Measurements from ENCODE around the gene MEF2B. TPM values are rescaled to one million over a fixed set of nuclear protein-coding genes. Genes with fewer than 3 reads are reported as not detected.
A peak's percentile ranks its signal among the peaks of the same experiment; 100 is the strongest.

MEF2B gene
- total RNA-seq, 1 experiment from 2014 or later, result 1.3 TPM

DNA sequence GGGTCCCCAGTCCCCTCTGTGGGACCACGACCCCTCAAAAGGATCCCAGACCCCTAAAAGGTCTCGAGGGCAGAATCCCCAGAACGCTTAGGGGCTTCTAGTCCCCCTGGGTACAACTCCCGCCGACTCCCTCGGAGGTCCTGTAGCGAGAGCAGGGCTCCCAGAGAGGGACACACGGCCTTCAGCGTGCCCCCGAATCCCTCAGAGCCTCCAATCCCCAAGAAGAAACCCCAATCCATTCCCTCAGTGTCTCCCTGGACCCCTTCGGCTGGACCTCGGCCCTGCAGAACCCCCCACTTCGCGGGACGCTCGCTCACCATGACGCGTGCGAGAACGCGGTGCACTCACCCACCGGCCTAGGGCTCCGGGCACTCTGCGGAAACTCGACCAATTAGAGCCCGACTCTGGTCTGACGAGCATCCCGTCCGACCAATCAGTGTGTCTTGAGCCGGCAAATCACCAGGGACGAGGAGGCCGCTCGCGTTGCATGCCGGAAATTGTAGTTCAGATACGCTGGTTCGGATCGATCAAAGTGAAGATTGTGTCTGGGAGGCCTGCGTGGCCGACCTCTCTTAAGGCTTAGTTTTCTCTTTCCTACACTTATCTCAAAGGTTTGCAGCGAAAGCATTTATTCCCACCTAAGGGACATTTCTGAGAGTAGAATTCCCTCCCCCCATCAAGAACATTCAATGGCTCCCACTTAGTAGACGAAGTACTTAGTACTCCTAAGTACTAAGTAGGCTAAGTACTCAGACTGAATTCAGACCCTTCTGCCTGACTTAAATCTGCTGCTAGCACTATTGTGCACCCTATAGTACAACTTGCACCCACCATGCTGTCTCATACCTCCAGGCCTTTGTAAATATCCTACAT lies 31.7 kb downstream of the MEF2B start, which contains the start of gene TMEM161A:
TSS of gene TMEM161A (minus strand) at position 370 of the 873 bp plus-strand sequence. CDS start at position 320, 50 bp downstream.
- Histone ChIP-seq H3K27me3 (ENCODE audit: insufficient read depth, low read length) (no peaks in the 10 kb centered on the region; the same call in 1 of the 2 replicates), H3K79me2 (ENCODE audit: insufficient read depth, low read length) (no peaks in the 10 kb centered on the region)

More for the DNA sequence above, 31.7 kb downstream of the MEF2B start, which contains the start of gene TMEM161A:
- H3K18ac ChIP-seq (ENCODE audit: insufficient read length, low read depth, low read length), result no peak within 1 kb of the TSS
- no peak within 1 kb of the TSS for H2AFZ ChIP-seq (ENCODE audit: low read length)
- WGBS (ENCODE audit: extremely low coverage, insufficient read length, low lambda C conversion rate), result no CpG with 5 or more reads among the region's 42 CpGs
- H2BK5ac ChIP-seq (ENCODE audit: insufficient read length, low read length), result no peak within 1 kb of the TSS
- peaks cover 0 to 3% of the 10 kb centered on the region in 2 experiments; a peak in 3 of 5 replicates for H3K9me3 Mint-ChIP-seq
- H3K56ac ChIP-seq (ENCODE audit: insufficient read length, low read depth, low read length), result no peak within 1 kb of the TSS
- H4K5ac ChIP-seq (ENCODE audit: insufficient read length, low read depth, low read length), result no peak within 1 kb of the TSS
- H3K4me2 ChIP-seq (ENCODE audit: insufficient read depth, insufficient read length, low read length), result peak within 1 kb of the TSS; percentile 72
- H4K8ac ChIP-seq (replicated peaks; ENCODE audit: insufficient read length, low read depth, low read length), result no peak within 1 kb of the TSS
- H3K23ac ChIP-seq (ENCODE audit: insufficient read length, low read depth, low read length), result no peak within 1 kb of the TSS
- no peak within 1 kb of the TSS for H3K27ac ChIP-seq (ENCODE audit: insufficient read length, low read depth, low read length)
- peak; percentile 99 for DNase-seq
- no peak within 1 kb of the TSS; the same call in 1 of the 2 replicates for H2BK15ac ChIP-seq (ENCODE audit: low read depth, low read length)
- peaks cover 41% of the 10 kb centered on the region for H3K27me3 Mint-ChIP-seq (ENCODE audit: low read depth)
- no peaks in the 10 kb centered on the region for H3K79me1 ChIP-seq (ENCODE audit: insufficient read depth, low read depth, low read length, poor library complexity, severe bottlenecking)
- H3K14ac ChIP-seq (ENCODE audit: insufficient read depth, low read length), result no peak within 1 kb of the TSS
- no peak within 1 kb of the TSS for H3K4ac ChIP-seq (ENCODE audit: low read depth, low read length)
- H3K4me1 Mint-ChIP-seq, result peaks cover 14 to 15% of the 10 kb centered on the region in 2 experiments
- H3K4me3 Mint-ChIP-seq, result peak within 1 kb of the TSS; percentile 96 to 99
- no peaks in the 10 kb centered on the region for H3K9me3 ChIP-seq (ENCODE audit: control insufficient read depth, low read depth, low read length)
- no peak within 1 kb of the TSS for H2BK120ac ChIP-seq (ENCODE audit: low read depth, low read length, poor library complexity, severe bottlenecking)
- no peaks in the 10 kb centered on the region for H3K4me1 ChIP-seq (ENCODE audit: insufficient read depth, low read length)
- H4K20me1 ChIP-seq (ENCODE audit: control insufficient read depth, insufficient read depth, insufficient read length), result peaks cover 3% of the 10 kb centered on the region
- peaks cover 14% of the 10 kb centered on the region for H3K23me2 ChIP-seq (ENCODE audit: insufficient read length, low read depth, low read length, poor library complexity, severe bottlenecking)
- peak within 1 kb of the TSS; percentile 43 for H3K9ac ChIP-seq (ENCODE audit: extremely low read depth, insufficient read length, low read length)
- peaks cover 2 to 4% (median 3%) of the 10 kb centered on the region in 3 experiments; a peak in 6 of 7 replicates for H3K36me3 Mint-ChIP-seq (ENCODE audit: insufficient read depth in 1 of 3, low read depth in 3 of 3)
- H3T11ph ChIP-seq (ENCODE audit: low read length), result no peak within 1 kb of the TSS
- H2AK5ac ChIP-seq (ENCODE audit: insufficient read length, low read length), result no peak within 1 kb of the TSS
- no peak within 1 kb of the TSS for H4K91ac ChIP-seq (ENCODE audit: insufficient read length, low read depth, low read length)
- peak within 1 kb of the TSS in 2 of 3 experiments; percentile 95; a peak in 5 of 7 replicates for H3K27ac Mint-ChIP-seq
- TF ChIP-seq, protein P1, sequence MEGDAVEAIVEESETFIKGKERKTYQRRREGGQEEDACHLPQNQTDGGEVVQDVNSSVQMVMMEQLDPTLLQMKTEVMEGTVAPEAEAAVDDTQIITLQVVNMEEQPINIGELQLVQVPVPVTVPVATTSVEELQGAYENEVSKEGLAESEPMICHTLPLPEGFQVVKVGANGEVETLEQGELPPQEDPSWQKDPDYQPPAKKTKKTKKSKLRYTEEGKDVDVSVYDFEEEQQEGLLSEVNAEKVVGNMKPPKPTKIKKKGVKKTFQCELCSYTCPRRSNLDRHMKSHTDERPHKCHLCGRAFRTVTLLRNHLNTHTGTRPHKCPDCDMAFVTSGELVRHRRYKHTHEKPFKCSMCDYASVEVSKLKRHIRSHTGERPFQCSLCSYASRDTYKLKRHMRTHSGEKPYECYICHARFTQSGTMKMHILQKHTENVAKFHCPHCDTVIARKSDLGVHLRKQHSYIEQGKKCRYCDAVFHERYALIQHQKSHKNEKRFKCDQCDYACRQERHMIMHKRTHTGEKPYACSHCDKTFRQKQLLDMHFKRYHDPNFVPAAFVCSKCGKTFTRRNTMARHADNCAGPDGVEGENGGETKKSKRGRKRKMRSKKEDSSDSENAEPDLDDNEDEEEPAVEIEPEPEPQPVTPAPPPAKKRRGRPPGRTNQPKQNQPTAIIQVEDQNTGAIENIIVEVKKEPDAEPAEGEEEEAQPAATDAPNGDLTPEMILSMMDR (conservative IDR thresholded peaks at IDR 0.05), result no peak
- H2BK12ac ChIP-seq (ENCODE audit: insufficient read length, low read depth, low read length), result no peak within 1 kb of the TSS
- no peak within 1 kb of the TSS for H2BK20ac ChIP-seq (ENCODE audit: low read depth, low read length, poor library complexity, severe bottlenecking)

Measured in H9 (cell line).